M059J (cell line): ENCODE results near the gene GALNT14. TPM values are rescaled to one million over a fixed set of nuclear protein-coding genes. Genes with fewer than 3 reads are reported as not detected.

Experiments
- DNase-seq: peaks from one replicate; pipeline ENCODE4 v3.0.0-alpha.2; 2012; ENCODE audit warnings: low read depth
- total RNA-seq: library from RNA; depleted of rRNA; stranded (reverse); fragments of >200 nt; shearing (Covaris generic); gene quantifications from 2 replicates; pipeline ENCODE4 v1.2.3, GENCODE V29; 2014

Gene GALNT14
- total RNA-seq, 1 experiment from 2014 or later, result 0.20 TPM

DNA sequence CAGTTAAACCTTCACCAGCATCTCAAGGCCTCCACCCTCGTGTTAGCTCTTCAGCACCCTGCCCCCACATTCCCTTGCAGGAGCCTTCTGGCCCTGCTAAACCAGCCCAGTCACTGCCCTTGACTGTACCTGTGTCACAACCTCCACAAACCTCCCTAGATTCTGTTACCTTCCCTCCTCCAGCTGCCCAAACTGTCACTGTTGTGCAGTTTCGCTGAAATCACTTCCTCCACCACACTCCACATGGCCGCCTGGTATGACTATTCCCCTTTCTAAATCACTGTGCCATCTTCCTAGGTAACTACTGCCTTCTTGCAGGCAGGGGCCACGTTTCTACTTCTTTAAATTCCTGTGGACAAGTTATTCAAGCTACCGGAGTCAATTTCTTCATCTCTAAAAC lies 160.2 kb downstream of the GALNT14 start:
- DNase-seq, result no peak

DNA sequence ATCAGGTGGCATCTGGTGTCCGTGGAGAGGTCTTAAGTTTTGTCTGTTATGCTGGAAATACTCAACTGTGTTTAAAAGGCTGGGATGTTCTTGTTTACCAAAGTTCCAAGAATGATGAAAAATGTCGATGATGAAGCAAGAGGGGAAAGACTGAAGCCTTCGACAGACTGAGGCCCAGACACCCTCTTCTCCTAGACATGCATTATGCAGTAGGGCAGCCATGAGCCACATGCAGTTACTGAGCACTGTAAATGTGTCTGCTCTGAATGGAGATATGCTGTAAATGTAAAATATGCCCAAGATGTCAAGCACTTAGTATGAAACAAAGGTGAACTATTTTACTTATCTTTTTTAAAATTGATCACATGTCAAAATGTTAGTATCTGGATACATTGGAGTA lies 163.1 kb downstream of the GALNT14 start:
- DNase-seq, result no peak

DNA sequence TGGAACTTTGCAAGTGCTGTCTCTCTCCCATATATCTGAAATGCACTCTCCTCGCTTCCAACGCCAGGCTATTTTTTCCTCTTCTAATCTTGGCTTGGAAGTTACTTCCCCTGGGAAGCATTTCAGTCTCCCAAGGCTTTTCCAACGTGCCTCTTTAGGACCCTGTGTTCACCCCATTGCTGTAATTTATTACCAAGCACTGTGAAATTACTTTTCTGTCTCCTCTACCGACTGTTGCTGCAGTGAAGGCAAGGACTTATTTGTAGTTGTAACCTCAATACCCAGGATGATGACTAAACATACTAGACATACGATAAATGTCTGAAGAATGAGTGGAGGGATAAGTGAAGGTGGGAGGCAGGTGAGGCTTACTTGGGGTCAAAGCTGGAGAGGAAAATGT lies 163.7 kb downstream of the GALNT14 start:
- no peak for DNase-seq

DNA sequence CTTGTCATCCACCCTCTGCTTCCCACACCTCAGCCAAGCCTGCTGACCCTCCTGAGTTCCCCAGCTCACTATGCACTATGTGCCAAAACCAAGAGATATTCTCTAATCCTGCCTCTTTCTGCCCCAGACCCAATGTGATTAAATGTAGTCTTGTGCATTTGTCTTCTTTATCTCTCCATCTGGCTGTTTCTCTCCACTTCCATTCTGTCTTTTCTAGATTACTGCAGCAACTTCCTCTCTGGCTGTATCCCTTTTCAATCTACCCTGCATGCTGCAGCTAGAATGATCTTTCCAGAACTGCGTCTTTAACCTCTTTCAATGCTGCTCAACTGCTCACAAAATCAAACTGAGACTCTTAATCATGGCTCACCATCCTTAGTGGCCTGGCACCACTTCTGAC lies 164.1 kb downstream of the GALNT14 start:
- DNase-seq, result no peak

DNA sequence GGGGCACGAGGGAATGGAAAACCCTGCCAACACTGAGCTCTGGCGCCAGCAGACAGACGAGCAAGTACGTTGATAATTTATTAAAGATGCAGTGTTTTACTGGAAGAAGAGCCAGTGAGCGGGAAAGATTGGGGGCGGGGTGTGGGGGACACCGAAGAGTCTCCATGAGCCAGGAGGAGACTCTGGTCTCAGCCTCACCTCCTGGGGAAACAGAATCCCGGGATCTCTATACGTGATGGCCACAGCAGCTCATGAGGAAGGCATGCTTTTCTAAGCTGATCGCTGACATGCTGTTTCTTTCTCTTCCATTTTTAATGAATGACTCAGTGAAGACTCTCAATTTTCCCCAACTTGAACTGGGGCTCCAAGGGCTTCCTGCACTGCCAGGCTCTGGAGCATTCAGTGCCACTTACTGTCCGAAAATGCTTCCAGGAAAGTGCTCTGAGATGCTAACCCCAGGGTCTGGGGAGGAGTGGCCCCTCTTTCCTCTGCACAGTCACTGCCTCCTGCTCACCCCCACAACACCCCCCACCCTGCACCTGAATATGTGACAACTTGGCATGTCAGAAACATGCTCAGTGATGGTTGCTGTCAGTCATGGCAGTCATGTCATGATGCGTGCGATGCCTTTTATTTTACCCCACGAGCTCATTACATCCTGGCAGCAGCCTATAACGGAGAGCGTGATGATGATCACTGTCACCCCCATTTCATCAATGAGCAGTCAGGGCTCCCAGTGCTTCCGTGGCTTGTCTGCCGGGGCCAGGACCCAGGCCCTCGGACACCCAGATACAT lies 166.8 kb downstream of the GALNT14 start:
- peak; percentile 8 for DNase-seq

DNA sequence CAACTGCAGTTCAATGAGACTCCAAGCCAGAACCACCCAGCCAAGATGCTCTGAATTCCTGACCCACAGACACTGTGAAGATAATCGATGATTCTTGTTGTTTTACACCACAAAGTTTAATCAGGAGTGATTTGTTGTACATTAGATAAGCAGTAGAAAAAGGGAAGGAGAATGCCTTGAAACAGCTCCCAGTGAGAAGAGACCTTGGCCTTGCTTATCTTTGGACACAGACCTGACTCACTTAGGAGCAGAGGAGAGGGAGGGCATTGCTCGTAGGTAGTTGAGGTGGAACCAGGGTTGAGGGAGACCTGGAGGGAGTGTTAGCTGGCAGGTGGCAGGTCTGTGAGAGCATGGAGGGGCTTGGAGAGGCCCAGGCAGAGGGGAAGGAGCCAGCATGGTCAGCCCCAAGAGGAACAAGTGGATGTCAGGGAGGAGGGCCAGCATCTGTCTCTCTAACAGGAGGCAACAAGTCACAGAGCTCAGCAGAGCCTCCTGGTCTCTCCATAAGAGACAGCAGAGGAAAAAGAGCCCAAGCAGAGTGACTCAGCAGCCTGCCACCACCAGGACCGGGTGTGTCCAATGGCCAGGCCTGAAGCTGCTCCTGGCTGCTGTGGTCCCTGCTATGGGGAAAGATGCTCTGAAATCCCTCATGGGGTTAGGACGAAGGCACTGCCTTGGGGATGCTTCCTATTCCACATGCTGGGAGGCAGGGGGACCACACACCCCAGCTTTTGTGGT lies 169.4 kb downstream of the GALNT14 start:
- DNase-seq, result no peak

DNA sequence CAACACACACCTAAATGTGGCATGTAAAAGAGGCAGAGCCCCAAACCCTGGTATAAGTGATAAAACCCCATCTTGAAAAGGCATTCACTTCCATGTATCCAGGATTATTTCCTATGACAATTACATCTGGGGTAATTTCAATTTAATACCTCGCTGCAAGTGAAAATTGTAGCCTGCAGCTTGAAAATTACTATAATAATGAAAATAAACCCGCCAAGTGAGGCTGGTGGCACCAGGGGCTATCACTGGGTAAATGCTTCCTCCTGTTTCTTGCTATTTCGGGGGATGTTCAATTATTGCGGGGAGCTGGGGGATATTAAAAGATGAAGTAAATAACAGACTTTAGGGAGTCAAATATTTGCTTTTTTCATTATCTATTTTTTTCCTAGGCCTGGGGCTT lies 171.5 kb downstream of the GALNT14 start:
- DNase-seq, result no peak

DNA sequence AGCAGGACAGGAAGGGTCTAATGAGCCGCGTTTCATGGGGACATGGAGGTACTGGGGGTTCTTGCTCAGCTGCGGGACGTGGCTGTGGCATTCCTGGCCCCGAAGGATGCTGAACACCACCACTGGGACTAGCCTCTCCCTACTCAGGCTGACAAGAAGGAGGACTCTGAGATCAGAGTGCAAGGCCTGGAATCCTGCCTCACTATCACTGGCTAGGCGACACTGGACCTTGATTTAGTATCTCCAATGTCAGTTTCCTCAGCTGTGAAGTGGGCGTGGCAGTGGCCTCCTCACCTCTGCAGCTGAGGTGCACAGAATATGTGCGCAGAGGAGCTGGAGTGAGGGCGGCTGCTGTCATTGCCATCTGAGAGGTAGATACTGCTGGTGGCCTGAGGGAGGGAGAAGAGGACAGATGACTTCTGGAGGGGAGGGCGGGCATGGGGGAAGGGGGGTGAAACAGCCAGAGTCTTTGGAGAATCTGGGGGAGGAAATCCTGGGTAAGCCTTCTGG lies 173.2 kb downstream of the GALNT14 start:
- no peak for DNase-seq

DNA sequence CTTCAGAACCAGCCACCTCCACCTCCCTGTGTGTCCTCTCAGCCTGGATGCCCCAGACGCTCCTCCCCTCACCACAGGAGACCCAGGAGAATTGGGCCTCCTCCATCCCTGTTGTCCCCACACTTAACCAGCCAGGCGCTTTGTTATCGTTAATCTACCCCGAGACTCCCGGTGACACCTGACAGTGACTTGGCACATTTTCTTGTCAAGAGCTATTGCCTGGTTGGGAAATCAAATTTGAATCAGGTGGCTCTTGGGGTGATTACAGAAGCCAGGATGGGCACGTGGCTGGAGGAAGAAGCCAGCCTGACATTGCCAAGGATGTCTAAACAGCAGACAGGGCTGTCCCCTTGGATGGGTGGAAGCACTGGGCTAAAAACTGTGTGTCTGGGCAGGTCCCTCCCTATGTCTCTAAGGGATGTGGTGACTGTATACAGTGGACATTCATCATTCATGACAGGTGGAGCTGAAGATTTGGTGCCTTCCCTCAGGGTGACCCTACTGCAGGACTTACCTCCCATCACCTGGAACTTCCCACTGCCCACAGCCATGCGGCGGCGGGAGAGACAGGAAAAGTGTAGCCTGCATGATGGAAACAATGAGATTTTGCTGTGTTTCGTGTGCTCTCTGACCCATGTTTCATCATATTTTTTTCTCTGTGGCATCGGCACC lies 173.8 kb downstream of the GALNT14 start:
- DNase-seq, result no peak

DNA sequence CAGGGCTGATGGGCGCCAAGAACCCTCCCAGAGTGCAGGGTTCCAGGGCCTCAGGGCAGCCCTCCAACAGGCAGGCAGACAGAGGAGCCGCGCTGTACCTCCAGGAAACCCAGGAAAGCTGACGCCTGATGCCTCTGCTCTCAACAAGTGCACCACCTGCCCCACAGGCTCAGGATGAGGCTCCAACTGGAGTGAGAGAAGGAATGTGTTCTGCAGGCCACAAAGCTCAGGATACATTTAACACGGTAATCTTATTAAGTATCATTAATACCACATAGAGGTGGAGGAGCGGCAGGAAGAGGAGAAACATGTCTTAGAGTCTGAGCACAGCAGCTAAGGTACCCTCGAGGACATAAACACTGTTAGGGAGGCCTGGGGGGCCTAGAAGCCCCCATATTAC lies 175.1 kb downstream of the GALNT14 start:
- no peak for DNase-seq

DNA sequence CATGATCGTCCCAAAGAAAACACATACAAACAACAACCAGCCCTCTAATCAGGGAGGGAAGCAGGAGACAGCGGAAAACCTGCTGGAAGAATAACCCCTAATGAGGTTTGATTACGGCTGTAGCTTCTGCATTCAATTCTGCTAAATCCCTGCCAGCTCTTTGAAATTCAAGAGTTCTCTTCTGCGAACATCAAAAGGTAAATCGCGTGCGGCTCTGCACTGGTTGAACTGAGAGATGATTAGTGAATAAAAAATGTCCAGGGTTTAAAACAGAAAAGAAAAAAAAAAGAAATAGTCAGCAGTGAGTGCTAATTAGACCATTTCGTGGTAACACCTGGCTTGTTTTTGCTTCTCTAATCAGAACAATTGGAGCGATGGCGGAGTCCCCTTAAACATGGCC lies 178.0 kb downstream of the GALNT14 start:
- no peak for DNase-seq

DNA sequence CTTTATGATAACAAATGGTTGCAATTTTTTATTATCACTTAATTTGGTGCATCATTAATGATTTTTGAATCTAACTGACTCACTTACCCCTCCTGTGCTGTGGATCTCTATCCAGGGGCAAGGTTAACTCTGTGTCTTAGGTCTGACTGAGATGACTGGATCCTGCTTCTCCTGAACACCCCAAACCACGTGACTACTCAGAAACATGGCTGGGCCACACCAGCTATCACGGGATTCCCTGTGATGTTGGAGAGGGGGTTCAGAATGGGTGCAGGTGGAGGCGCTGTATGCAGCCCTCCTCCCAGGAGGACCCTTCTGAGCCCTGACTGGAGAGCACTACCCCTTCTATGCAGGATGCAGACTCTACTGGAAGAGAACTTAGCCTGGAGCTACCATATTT lies 178.6 kb downstream of the GALNT14 start:
- no peak for DNase-seq

DNA sequence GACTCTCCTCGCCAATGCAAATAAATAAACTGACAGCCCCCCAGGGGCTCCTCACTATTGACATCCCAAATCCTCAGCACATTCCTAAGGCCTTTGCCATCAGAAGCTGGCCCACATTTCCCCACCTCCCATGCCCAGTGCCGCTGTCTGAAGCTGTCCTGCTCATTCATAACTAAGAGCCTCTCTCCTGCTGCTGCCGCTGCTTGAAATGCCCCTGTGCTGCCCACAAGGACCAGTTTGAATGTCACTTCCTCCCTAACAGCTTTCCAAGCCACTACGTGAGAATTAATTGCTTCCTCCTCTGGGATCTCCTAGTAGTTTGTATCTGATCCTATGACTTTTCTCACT lies 179.3 kb downstream of the GALNT14 start:
- no peak for DNase-seq

DNA sequence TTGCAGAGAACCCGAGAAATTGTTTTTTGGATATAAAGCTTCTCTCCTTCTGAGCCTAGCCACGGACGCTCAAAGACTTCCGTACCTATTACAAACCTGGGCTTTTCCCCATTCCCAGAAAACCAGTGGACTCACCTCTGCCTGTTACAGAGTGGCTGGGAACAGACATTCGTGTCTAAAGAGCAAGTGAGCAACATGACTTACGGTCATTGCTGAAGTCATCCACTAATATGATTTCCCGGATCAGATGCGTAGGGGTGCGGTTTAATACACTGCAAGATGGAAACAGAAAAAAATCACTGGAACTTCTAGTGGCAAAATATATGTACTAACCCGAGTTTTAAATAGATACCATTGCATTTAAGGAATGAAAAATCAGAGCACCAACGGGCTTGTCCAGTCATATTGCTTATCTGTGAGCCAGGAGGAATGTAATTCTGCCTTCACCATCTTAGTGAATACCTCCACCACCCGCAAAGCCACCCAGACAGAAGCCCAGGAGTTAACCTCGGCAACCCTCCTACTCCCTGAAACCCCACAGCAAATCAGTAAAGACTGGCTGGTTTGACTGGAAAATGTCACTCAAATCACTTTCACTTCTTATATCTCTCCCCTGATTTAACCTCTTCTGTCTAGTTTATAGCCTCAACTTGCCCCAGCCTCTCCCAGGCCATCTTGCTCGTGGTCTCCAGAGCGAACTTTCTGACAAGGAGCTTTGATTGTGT lies 179.9 kb downstream of the GALNT14 start:
- no peak for DNase-seq

DNA sequence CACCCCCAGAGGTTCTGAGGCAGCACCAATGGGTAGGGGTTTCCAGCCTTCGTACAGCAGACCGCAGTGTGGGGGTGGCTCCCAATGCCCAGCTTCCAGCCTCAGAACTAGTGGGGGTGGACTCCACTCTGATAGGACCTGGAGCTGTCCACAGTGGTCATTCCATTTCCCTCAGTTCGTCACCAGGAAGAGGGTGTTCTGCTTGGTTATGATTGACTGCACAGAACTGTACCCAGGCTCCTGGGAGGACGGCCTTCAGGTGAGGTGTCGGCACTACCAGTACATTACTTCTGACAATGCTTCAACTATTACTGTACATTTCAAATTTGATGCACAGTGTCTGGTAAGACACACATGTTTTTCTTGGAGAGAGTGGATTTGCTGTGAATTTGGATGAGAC lies 180.6 kb downstream of the GALNT14 start:
- DNase-seq, result no peak

DNA sequence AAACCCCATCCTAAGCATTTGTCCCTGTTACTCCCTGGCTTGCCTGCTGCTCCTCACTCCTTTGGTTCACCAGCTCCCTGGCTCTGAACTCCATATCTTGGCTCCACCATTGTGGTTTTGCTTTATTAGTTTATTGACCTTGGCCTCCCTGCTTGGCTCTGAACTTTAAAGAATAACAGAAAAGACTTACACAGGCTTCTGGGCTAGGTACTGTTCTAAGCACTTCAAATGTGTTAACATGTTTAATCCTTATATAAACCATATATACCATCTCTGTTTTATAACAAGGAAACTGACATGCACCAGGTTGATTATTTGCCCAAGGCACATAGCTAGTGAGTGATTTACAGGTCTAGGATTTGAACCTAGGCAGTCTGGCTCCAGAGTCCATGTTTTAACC lies 181.2 kb downstream of the GALNT14 start:
- DNase-seq, result no peak

DNA sequence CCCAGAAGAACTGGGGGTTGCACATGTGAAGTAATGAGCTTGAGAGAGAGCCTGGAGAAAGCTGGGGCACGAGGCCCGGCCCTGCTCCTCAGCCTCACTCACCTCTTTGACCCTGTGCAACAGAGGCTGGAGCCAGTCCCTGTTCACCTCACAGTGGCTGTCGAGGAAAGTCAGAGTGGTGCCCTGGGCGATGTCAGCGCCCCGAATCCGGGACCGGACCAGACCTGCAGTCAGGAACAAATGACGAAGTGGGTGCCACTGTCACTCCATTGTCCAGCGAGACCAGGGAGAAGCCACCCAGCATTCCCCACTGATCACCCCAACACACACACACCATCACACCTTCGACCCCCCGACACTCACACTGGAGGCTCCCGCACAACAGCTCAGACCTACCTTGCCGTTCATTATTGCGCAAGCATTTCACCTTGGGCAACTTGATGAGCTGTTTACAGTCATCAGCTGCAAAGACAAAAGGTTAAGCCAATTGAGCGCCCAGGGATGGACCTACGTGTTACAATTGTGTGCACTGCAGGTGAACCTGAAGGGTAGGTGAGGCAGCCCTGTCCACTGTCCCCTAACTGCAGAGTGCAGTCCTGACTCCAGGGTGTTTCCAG lies 182.6 kb downstream of the GALNT14 start:
- no peak for DNase-seq

DNA sequence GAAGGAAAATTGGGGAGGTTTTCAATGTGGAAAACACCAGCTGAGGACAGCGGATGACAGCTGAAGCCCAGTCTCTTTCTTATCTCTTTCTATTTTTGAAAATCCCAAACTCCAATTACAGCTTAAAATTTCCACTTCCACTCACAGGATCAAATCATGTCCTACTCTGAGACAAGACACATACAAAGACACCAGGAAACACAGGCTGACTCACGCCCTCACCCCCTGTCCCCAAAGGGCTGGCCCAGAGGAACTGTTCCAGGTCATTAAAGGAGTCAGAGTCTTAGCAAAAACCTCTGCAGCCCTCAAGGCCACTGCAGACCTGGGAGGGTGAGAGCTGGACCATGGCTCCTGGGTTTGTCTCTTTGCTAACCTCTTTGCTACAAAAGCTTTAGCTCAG lies 187.9 kb downstream of the GALNT14 start:
- no peak for DNase-seq

DNA sequence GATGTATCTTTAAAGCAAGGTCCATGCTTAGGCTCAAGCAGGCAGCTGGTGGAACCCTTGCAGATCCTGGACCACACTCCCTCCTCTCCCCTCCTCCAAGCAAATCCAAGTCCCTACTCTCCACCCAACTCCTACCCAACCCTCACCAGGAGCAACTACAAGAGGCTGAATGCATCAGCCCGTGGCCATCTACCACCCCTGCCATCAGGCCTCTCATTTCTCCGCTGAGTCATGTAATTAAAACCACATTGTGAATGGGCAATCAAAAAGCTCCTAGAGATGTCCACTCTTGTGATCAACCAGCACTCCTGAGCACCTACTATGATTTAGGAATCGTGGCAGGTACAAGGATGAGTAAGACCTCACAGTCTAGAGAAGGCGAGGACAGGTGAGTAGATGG lies 188.8 kb downstream of the GALNT14 start:
- DNase-seq, result no peak

DNA sequence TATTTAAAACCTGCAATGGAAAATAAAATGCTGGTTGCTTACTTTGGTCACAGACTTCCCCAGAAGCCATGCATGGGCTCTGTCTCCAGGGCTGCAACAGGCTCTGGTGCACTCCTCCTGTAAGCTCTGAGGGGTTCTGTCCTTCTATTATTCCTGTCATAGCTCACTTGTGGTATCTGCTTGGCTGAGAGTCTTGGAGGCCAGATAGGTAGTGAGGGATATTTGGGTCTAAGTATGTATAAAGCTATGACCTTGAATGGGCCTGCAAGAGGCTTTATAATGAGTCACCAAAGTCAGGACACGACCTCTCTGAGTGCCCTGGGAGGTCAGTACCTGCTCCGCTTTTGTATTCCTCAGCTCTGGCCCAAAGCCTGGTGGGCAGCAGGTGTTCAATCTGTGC lies 189.4 kb downstream of the GALNT14 start:
- DNase-seq, result no peak

DNA sequence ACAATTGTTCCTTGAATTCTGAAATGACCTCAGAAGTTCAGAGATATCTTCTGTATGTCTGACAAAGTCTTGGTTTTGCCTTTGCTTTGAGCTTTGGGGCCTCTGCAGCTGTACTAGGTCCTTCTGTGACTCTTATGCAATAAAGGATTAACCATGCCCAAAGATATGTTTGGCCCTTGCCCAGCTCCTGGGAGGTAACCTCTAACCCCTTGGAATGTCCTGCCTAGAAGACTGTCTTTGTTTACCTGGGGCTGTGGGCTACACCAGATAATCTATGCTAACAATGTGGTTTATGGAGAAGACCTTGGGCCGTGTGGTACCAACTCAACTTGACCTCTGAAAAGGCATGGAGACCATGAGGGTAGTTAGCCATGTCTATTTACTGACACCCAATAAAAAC lies 190.1 kb downstream of the GALNT14 start:
- peak; percentile 1 for DNase-seq

DNA sequence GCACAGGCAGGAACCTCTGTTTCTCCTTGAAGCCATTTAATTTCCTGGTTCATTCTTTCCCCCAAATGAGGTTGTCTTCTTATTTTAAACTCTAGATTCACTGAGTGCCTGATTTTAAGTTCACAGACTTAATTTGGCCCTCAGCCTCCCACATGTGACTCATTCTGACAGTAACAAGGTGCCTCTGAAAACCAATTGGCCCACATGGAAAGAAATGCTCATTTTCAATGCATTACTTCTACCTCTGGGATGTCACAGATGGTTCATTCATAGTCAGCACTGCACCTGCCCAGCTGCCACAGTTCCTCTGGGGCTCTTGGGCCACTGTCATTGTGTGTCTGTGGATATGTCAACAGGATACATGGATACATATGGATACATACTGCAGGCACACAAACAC lies 190.6 kb downstream of the GALNT14 start:
- DNase-seq, result no peak
